ENCODE data around the gene NAALAD2.
A peak's percentile ranks its signal among the peaks of the same experiment; 100 is the strongest.
"Not testable (repeated sequence)": the region's sequence is repeated elsewhere in the genome, so short reads cannot be mapped to it uniquely, and the experiment has no call there.

NAALAD2 gene

DNA sequence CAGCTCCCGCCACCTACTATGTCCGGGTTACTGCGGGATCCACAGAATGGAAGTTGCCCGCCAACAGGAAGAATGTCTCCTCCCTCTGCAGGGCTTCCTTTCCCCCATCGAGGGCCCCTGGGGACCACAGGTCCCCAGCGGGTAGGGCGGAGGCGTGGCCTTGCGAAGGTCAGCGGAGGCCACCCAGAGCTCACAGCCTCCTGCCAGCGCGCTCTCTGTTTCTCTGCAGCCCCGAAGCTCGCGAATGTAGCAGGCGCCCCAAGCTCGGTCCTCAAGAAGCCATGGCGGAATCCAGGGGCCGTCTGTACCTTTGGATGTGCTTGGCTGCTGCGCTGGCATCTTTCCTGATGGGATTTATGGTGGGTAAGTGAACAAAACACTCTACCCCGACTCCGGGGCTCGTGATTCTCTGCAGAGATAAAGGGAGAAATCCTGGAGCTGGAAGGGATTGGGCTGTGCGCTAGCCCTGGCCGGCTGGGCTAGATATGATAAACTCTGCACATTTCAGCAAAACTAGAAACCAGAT is at the start of gene NAALAD2:
Gene NAALAD2, plus strand, starts transcription at position 186 of the 526 bp plus-strand sequence. Its CDS starts 96 bp downstream, at position 282.
- DNase-seq = no peak

GRCh38 chr11:90085650-90086049 is 48.8 kb upstream of the NAALAD2 start, which contains the start of gene UBTFL1:
UBTFL1 (plus strand) TSS chr11:90085950; CDS start chr11:90085950, 0 bp downstream.
- DNase-seq = not testable (repeated sequence)

DNA sequence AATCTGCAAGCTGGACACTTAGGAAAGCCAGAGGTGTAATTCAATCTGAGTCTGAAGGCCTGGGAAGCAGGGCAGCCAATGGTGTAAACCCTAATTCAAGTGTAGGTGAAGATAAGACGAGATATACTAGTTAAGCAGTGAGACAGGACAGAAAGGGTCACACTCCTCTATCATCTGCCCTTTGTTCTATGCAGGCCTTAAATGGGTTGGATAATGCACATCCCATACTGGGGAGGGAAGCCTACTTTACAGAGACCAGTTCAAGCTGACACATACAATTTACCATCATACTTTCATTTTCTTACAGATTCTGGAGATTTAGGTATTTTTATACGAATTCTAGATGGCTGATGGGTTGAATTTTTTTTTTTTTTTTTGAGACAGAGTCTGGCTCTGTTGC is 45.7 kb upstream of the NAALAD2 start:
- DNase-seq = not testable (repeated sequence)

DNA sequence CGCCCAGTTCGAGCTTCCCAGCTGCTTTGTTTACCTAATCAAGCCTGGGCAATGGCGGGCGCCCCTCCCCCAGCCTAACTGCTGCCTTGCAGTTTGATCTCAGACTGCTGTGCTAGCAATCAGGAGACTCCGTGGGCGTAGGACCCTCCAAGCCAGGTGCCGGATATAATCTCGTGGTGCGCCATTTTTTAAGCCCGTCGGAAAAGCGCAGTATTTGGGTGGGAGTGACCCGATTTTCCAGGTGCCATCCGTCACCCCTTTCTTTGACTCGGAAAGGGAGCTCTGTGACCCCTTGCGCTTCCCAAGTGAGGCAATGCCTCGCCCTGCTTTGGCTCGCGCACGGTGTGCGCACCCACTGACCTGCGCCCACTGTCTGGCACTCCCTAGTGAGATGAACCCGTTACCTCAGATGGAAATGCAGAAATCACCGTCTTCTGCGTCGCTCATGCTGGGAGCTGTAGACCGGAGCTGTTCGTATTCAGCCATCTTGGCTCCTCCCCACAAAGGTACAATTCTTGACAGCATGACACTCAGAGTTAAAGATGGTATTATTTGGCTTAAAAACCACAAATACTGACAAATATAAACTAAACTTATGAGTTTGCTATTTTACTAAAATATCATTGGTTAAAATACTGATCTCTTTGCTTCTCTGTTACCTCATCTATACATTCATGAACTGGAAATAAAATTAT is 39.1 kb upstream of the NAALAD2 start:
- not testable (repeated sequence) for DNase-seq

DNA sequence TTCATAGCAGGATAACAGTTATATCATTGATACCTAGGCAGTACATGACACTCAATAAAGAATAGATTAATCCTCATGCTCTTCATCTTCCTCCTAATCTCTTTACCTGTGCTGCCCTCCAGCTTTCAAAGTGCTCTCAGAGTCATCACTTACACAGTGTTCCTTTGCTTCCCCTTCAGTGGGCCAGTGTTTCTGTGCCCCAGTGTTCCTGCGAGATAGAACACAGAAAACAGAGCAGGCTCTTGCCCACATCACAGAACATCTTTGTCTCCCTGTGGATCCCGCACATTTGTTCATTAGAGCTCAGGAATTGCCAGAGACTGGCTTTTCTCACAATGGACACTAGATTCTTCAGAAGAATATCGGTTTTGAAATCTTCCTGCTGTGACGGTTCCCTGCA is 36.2 kb upstream of the NAALAD2 start:
- not testable (repeated sequence) for DNase-seq

DNA sequence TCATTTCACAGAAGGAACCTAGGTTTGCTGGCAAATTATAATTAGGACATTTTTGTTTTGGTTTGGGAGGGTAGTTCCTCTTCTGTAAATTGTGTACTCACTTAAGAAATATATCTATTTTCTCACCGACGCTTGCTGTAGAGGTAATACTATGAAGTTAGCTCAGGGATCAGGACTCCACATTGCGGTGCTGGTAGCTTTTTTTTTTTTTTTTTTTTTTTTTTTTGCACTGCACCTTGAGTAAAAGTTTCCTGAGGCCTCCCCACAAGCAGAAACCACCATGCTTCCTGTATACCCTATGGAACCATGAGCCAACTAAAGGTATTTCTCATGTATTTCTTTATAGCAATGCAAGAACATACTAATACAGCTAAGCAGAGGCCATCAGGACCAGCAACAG is 34.0 kb upstream of the NAALAD2 start:
- no peak for DNase-seq

DNA sequence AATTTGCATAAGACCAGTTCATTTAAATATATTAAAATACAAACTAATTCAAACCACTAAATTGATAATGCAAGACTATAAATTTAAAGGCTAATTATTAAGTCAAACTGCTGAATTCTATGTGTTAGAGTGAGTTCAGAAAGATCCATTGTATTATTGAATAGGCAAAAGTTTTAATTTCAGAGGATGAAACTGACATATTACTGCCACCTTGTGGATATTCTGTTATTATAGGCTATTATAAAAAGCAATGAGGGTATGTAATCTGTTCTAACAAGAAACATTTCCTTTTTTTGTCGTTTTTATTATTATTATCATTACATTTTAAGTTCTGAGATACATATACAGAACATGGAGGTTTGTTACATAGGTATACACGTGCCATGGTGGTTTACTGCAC is 20.9 kb upstream of the NAALAD2 start:
- peak; percentile 0 for DNase-seq

DNA sequence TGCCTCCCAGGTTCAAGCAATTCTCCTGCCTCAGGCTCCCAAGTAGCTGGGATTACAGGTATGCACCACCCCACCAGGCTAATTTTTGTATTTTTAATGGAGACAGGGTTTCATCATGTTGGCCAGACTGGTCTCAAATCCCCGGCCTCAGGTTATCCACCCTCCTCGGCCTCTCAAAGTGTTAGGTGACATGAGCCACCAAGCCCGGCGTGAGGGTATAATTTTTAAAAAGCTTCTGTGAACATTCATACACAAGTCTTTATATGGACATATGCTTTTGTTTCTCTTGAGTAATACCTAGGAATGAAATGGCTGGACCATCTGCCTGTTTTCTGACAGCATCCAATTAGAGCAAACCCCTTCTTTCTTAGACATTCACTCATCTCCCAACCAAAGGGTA is 14.3 kb upstream of the NAALAD2 start:
- DNase-seq = no peak

- DNase-seq = no peak
Measured at GRCh38 chr11:90124371-90124770, 10.1 kb upstream of the NAALAD2 start.

GRCh38 chr11:90124946-90125345 is 9.5 kb upstream of the NAALAD2 start:
- DNase-seq = no peak

DNA sequence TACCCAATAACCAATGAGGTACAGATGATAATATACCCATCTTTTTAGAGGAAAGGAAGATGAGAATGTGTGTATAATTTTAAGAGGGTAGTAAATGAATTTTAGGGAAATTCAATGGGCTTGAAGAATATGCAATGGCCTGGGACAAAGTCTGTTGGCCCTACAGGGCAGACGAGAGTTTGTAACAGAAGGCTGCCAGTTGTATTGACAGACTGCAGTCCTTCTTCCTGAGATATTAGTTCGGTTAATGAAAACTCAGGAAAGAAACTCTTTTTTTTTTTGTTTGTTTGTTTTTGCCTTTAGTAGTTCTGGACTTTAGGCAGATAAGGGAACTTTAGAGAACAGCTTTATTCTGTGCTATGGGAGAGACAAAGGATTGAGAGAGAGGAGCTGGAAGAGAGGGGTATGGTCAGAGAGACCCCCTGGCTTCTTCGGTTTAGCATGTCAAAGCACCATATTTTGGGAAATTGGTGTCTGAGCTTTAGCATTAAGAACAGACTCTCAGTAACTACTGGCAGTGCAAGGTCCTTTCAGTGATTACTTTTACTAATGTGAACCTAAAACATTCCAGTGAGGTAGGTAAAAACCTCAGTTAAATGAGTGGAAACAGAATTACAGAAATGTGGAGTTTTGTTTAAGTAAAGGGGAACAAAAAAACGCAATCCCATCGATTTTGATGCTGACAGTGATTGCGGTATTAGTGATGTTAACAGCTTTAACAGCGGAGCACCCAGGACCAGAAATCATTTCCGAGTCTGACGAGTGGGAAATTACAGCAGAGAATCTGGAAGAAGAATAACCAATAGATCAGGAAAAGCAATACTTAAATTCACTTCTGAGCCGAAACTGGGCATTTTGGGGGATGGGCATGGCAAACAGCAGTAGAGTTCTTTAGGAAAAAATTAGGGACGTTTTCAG is 644 bp upstream of the NAALAD2 start:
- DNase-seq = no peak

GRCh38 chr11:90135016-90135415 is 553 bp downstream of the NAALAD2 start:
- DNase-seq = no peak

- no peak for DNase-seq
Measured at GRCh38 chr11:90148900-90149299, 14.4 kb downstream of the NAALAD2 start.

DNA sequence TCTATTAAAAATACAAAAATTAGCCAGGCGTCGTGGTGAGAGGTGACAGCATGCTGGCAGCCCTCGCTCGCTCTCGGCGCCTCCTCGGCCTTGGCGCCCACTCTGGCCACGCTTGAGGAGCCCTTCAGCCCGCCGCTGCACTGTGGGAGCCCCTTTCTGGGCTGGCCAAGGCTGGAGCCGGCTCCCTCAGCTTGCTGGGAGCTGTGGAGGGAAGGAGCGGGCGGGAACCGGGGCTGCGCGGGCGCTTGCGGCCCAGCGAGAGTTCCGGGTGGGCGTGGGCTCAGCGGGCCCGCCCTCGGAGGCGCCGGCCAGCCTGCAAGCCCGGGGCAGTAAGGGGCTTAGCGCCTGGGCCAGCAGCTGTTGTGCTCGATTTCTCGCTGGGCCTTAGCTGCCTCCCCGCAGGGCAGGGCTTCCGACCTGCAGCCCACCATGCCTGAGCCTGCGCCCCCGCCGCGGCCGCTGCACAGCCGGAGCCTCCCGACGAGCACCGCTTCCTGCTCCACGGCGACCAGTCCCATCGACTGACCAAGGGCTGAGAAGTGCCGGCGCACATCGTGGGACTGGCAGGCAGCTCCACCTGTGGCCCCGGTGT is 32.6 kb downstream of the NAALAD2 start:
- DNase-seq = not testable (repeated sequence)

DNA sequence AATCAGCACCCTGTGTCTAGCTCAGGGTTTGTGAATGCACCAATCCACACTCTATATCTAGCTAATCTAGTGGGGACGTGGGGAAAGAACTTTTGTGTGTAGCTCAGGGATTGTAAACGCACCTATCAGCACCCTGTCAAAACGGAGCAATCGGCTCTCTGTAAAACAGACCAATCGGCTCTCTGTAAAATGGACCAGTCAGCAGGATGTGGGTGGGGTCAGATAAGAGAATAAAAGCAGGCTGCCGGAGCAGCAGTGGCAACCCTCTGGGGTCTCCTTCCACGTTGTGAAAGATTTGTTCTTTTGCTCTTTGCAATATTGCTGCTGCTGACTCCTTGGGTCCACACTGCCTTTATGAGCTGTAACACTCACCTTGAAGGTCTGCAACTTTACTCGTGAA is 33.2 kb downstream of the NAALAD2 start:
- not testable (repeated sequence) for DNase-seq

- DNase-seq = no peak
Measured at GRCh38 chr11:90168571-90168970, 34.1 kb downstream of the NAALAD2 start.

DNA sequence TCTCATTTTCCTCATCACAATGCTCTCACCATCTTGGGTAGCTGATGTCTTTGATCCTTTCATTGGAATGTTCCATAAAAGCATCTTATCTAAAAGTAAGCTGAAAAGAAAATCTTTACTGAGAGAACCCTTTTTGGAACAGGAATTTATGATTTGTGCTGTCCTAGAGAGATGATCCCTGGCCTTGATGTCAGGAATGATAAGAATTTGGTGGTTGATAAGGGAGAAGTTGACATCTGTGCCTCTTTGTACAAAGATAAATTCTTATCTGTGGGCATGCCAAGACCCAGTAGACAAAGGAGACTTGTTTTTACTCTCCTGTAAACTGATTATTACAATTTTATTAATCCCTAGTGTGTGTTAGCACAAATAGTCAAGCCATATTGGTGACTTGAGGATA is 36.9 kb downstream of the NAALAD2 start:
- no peak for DNase-seq

GRCh38 chr11:90176069-90176468 is 41.6 kb downstream of the NAALAD2 start:
- no peak for DNase-seq

DNA sequence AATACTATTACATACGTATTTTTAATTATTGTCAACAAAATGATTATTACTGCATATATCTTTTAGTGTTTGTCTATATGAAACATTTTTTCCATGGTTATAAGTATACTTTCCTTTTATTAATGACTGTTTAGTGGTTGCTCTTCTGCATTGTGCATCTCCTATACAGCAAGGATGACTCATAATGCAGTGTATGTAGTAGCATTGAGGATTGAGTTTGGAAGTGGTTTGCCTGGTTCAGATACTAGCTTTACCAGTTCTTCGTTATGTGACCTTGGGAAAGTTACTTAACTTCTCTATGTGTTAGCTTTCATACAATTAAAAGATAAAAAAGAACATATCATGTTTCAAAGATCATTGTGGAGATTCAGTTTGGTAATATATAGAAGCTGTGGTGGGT is 44.3 kb downstream of the NAALAD2 start:
- no peak for DNase-seq

DNA sequence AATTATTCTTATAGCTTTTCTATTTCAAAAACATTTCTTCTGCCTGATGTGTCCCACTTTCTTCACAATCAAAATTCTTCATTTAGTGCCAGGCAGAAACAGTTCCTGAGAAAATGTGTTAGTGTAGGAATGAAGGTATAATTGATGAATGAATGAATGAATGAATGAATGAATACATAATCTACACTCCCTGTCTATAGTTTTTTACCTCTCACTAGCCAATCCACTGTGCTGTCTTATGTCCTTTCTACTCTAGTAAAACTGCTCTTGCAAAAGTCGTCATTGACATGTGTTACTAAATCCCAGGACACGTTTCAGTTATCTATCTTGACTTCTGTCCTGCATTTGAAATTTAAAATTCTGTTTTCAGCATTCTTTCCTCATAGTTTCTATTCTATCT is 45.5 kb downstream of the NAALAD2 start:
- no peak for DNase-seq

DNA sequence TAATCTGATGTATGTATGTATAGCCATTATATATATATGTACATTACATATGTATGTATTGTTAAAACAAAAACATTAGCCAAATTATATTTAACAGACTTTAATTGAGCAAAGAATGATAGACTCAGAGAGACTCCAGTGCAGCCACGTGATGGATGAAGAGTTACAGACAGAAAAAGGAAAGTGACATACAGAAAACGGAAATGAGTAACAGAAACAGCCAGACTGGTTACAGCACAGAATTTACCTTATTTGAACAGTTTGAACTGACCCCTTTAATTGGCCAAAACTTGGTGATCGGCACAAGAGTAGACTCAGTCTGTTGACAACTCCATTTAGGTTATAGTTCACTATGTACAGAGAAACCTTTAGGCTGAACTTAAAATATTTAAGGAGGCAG is 53.4 kb downstream of the NAALAD2 start:
- no peak for DNase-seq

DNA sequence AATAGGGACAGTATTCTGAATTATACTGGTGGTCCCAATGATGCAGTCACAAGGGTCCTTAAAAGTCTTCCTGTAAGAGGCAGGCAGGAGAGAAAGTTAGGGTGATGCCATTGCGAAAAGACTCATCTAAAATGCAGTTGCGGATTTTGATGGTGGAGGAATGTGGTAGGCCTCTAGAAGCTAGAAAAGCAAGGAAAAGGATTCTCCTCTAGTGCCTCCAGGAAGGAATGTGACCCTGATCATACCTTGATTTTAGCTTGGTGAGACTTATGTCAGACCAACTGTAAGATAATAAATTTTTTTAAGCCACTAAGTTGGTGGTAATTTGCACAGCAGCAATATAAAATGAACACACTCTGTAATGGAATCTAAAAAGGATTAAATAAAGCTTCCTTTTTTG is 54.5 kb downstream of the NAALAD2 start:
- DNase-seq = no peak

DNA sequence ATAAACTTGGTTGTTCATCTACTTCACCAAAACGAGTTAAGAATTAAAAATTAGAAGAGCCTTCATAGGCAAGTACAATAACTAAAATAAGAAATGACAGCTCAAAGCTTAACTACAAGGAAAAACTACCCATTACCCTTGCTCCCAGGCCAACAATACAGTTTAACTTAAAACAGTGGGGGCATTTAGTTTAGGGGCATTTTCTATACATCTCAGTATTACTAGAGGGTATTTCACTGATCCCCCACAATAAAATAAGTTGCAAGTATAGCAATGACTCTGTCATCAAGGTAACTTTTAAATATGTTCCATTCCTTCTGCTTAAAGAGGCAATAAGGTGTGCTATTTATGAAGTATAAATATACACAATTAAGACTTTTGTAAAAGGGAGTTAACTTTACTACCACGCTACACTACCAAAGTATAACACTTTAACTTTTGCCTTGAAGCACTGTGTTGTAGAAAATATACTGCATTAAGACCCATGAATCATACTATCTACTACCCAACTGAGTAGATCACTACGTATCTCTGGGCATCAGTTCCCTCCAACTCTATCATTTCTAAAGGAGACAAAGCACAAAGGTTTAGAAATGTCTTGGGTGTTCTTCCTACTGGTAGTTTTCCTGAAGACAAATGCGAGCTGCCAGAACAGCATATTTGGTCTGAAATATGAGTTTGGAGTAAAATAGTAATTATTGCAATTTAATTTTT is 58.6 kb downstream of the NAALAD2 start:
- no peak for DNase-seq
